OCI-LY1 (cell line): ENCODE results near the gene INPP5A.

Experiments used
- H2AFZ ChIP-seq: fragments of 200-600 bp; sonication (generic), shearing (Covaris generic); 2 replicates; pipeline ENCODE4 v1.6.0; 2014; ENCODE audit warnings: antibody characterized with exemption, mild to moderate bottlenecking, low read length
- H3F3A ChIP-seq: fragments of 200-600 bp; sonication (generic), shearing (Covaris generic); 2 replicates; pipeline ENCODE4 v1.6.0; 2014; ENCODE audit warnings: mild to moderate bottlenecking, antibody characterized with exemption, low read length, moderate library complexity; ENCODE audit not compliant: insufficient read depth
- H3K27ac ChIP-seq: fragments of 200-600 bp; sonication (generic); 2 replicates; pipeline ENCODE4 v1.5.1; 2014; ENCODE audit warnings: low read length, mixed run types, mild to moderate bottlenecking, low read depth; ENCODE audit not compliant: poor library complexity, severe bottlenecking
- H3K27me3 ChIP-seq: fragments of 200-600 bp; sonication (generic); 2 replicates; pipeline ENCODE4 v1.6.0; 2014; ENCODE audit warnings: antibody characterized with exemption, mild to moderate bottlenecking, low read length, moderate library complexity; ENCODE audit not compliant: insufficient read depth
- H3K36me3 ChIP-seq: fragments of 200-600 bp; sonication (generic); 2 replicates; pipeline ENCODE4 v1.6.1; 2014; ENCODE audit warnings: mild to moderate bottlenecking, antibody characterized with exemption, low read length, moderate library complexity, mixed read lengths; ENCODE audit not compliant: insufficient read depth
- H3K4me1 ChIP-seq: fragments of 200-600 bp; sonication (generic); 2 replicates; pipeline ENCODE4 v1.5.1; 2014; ENCODE audit warnings: mild to moderate bottlenecking, low read length, moderate library complexity; ENCODE audit not compliant: insufficient read depth, severe bottlenecking
- H3K4me2 ChIP-seq: fragments of 200-600 bp; sonication (generic), shearing (Covaris generic); 2 replicates; pipeline ENCODE4 v1.6.1; 2014; ENCODE audit warnings: low read length
- H3K4me3 ChIP-seq: fragments of 200-600 bp; sonication (generic); 2 replicates; pipeline ENCODE4 v1.5.1; 2014; ENCODE audit warnings: low read length, low read depth, mild to moderate bottlenecking, mixed read lengths; ENCODE audit not compliant: poor library complexity, severe bottlenecking
- H3K79me2 ChIP-seq: fragments of 200-600 bp; shearing (Covaris generic); 2 replicates; pipeline ENCODE4 v1.6.1; 2016; ENCODE audit warnings: mixed run types, low read length, mixed read lengths; ENCODE audit not compliant: insufficient read depth
- H3K9ac ChIP-seq: fragments of 200-600 bp; sonication (generic), shearing (Covaris generic); 2 replicates; pipeline ENCODE4 v1.6.1; 2014; ENCODE audit warnings: mild to moderate bottlenecking, low read length, mixed read lengths
- H3K9me2 ChIP-seq: fragments of 200-600 bp; sonication (generic), shearing (Covaris generic); 2 replicates; pipeline ENCODE4 v1.6.1; 2014; ENCODE audit warnings: low read depth, mild to moderate bottlenecking, low read length, mixed read lengths
- H3K9me3 ChIP-seq: fragments of 200-600 bp; shearing (Covaris generic); 2 replicates; pipeline ENCODE4 v1.6.1; 2014; ENCODE audit warnings: low read length, mixed read lengths
- H4K20me1 ChIP-seq: fragments of 200-600 bp; sonication (generic), shearing (Covaris generic); 2 replicates; pipeline ENCODE4 v1.6.0; 2016; ENCODE audit warnings: mild to moderate bottlenecking, low read length; ENCODE audit not compliant: insufficient read depth
- EZH2 ChIP-seq: fragments of 200-600 bp; sonication (generic), shearing (Covaris generic); IDR thresholded peaks from 2 replicates; pipeline ENCODE4 v1.8.0; 2017; ENCODE audit warnings: borderline replicate concordance, mixed run types, mild to moderate bottlenecking, antibody characterized with exemption, low read length, moderate library complexity, mixed read lengths
- TF ChIP-seq, protein P1 (sequence below): fragments of 200-600 bp; sonication (generic), shearing (Covaris generic); IDR thresholded peaks from 2 replicates; pipeline ENCODE4 v1.5.1; 2017; ENCODE audit warnings: mild to moderate bottlenecking, antibody characterized with exemption, low read length, moderate library complexity, mixed read lengths

INPP5A gene

DNA sequence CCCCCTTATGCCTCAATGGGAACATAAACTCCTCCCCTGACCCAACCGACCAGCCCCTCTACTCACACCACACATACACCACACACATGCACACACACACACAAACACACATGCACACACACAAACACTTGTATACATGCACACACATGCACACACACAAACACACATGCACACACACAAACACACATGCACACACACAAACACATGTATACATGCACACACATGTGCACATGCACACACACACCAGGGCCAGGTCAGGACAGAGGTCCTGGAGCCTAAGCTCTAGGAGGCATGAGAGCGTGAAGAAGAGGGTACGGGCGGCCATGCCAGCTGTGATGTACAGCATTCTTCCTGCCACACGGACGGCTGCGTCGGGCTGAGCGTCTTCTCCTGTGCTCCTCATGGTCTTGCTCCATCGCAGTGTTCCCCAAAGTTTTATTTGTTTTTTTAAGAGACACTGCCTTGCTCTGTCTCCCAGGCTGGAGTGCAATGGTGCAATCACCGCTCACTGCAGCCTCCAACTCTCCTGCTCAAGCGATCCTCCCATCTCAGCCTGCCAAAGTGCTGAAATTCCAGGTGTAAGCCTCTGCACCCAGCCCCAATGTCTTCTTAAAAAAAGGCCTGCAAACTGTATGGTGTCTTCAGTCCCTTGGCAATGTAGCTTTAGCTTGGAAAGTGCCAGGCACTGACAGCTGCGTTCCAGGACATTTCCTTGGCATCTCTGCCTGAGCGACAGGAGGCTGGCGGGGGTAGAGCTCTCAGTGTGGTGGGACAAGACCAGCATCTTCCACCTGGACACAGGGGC lies 38.8 kb upstream of the INPP5A start:
- Histone ChIP-seq H2AFZ (no peak overlapping the region), H3K4me3 (no peak overlapping the region), H3K27ac (no peak overlapping the region), H3K79me2 (no peaks in the 10 kb centered on the region), H3K9me2 (no peaks in the 10 kb centered on the region), H3K4me1 (no peaks in the 10 kb centered on the region), H3K36me3 (no peaks in the 10 kb centered on the region), H3K27me3 (no peaks in the 10 kb centered on the region; the same call in 1 of the 2 replicates), H3K4me2 (no peak overlapping the region), H3F3A (no peaks in the 10 kb centered on the region), H3K9me3 (no peaks in the 10 kb centered on the region), H3K9ac (no peak overlapping the region), H4K20me1 (no peaks in the 10 kb centered on the region)
- no peak for TF ChIP-seq EZH2
- TF ChIP-seq, protein P1, sequence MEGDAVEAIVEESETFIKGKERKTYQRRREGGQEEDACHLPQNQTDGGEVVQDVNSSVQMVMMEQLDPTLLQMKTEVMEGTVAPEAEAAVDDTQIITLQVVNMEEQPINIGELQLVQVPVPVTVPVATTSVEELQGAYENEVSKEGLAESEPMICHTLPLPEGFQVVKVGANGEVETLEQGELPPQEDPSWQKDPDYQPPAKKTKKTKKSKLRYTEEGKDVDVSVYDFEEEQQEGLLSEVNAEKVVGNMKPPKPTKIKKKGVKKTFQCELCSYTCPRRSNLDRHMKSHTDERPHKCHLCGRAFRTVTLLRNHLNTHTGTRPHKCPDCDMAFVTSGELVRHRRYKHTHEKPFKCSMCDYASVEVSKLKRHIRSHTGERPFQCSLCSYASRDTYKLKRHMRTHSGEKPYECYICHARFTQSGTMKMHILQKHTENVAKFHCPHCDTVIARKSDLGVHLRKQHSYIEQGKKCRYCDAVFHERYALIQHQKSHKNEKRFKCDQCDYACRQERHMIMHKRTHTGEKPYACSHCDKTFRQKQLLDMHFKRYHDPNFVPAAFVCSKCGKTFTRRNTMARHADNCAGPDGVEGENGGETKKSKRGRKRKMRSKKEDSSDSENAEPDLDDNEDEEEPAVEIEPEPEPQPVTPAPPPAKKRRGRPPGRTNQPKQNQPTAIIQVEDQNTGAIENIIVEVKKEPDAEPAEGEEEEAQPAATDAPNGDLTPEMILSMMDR = no peak

DNA sequence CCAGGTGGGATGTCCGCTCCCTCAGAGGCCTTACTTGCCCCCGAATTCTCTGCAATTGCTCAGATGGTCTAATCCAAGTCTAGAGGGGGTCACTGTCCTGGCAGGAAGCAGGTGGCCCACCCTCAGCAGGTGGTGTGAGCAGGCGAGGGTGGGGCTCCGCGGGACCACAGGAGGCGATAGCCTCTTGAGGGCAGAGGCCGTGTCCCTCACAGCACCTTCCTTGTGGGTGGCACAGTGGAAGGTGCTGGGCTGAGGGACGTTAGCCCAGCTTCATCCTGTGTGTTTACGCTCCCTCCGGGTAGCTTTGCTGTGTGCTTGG lies 38.3 kb upstream of the INPP5A start:
- no peaks in the 10 kb centered on the region; the same call in 1 of the 2 replicates for H3K27me3 ChIP-seq
- no peak overlapping the region for H3K9ac ChIP-seq
- H3K4me1 ChIP-seq = no peaks in the 10 kb centered on the region
- TF ChIP-seq EZH2 = no peak
- H2AFZ ChIP-seq = no peak overlapping the region
- no peaks in the 10 kb centered on the region for H3K9me2 ChIP-seq
- no peaks in the 10 kb centered on the region for H3K79me2 ChIP-seq
- no peaks in the 10 kb centered on the region for H3K9me3 ChIP-seq
- H4K20me1 ChIP-seq = no peaks in the 10 kb centered on the region
- H3F3A ChIP-seq = no peaks in the 10 kb centered on the region
- no peak overlapping the region for H3K4me3 ChIP-seq
- H3K27ac ChIP-seq = no peak overlapping the region
- no peaks in the 10 kb centered on the region for H3K36me3 ChIP-seq
- no peak overlapping the region for H3K4me2 ChIP-seq

DNA sequence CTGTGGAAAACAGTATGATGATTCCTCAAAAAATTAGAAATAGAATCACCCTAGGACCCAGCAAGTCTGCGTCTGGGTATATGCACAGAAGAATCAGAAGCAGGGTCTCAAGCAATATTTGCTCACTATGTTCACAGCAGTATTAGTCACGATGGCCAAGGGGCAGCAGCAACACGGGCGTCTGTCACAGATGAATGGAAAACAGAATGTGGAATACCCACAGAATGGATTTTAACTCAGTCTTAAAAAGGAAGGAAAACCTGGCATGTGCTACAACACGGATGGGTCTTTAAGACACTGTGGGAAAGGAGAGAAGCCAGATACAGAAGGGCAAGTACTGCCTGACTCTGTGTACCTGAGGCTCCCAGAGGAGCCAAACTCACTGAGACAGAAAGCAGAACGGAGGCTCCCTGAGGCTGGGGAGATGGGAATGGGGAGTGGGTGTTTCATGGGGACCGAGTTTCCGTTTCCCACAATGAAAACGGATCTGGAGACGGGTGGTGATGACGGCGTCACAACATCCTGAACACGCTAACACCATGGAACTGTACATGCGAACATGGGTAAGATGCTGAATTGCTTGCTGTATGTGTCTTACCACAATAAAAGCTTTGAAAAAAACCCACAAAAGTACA lies 36.7 kb upstream of the INPP5A start:
- Histone ChIP-seq H4K20me1 (no peaks in the 10 kb centered on the region), H3K27me3 (no peaks in the 10 kb centered on the region; the same call in 1 of the 2 replicates), H3K79me2 (no peaks in the 10 kb centered on the region), H3K4me3 (no peak overlapping the region), H3F3A (no peaks in the 10 kb centered on the region), H3K4me1 (no peaks in the 10 kb centered on the region), H3K27ac (no peak overlapping the region), H3K9me2 (no peaks in the 10 kb centered on the region), H3K36me3 (no peaks in the 10 kb centered on the region), H2AFZ (no peak overlapping the region), H3K9me3 (no peaks in the 10 kb centered on the region), H3K9ac (no peak overlapping the region), H3K4me2 (no peak overlapping the region)
- TF ChIP-seq EZH2 = no peak
- TF ChIP-seq, protein P1 = no peak
